A673 (cell line): Measurements from ENCODE around the gene MAP1LC3B2.

ENCODE experiments used
- CTCF ChIP-seq: fragments of 300-800, 200-600 bp; sonication (generic); conservative IDR thresholded peaks from 2 replicates; pipeline ENCODE4 v1.5.1; 2017; ENCODE audit warnings: low read depth, mild to moderate bottlenecking, antibody characterized with exemption, low read length, moderate library complexity, mixed read lengths
- EZH2 ChIP-seq: fragments of 200-600 bp; sonication (generic); IDR thresholded peaks from 2 replicates; pipeline ENCODE4 v1.6.1; 2017; ENCODE audit warnings: borderline replicate concordance, low read depth, mild to moderate bottlenecking, mixed read lengths, antibody characterized with exemption, low read length; ENCODE audit not compliant: poor library complexity, severe bottlenecking

GRCh38 chr12:116559162-116559935 is at the start of gene MAP1LC3B2:
- TF ChIP-seq EZH2, result no peak
- TF ChIP-seq CTCF, result no peak
